Activated CD4-positive, alpha-beta T cell treated with anti-CD3 and anti-CD28 coated beads, Interleukin-2, amount 50 U/mL, for 24 hours (primary cell): ENCODE measurements around the gene OR6C68.
"Not testable (repeated sequence)": the region's sequence is repeated elsewhere in the genome, so short reads cannot be mapped to it uniquely, and the experiment has no call there.

Experiments
- DNase-seq, 2 donors: peaks; one replicate each; pipeline ENCODE4 v3.0.0-alpha.2; 2020; ENCODE audit warnings: low read depth in 1 of 2, low spot score in 1 of 2

Gene OR6C68

DNA sequence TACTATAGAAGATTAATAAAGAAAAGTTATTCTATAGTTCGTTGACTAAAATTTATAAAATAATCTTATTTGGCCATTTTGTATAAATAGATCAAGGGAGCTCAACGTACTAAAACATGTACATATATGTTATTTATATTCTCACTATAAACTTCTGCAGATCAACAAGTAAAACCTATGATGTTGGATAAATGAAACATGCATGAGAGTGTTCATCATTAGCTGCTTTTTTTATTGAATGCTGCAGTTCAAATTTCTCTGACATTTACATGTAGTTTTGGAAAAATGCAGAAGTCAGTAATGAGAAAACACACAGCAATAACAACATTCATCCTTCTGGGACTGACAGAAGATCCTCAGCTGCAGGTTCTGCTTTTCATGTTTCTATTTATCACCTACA, at the start of gene OR6C68:
Gene OR6C68 (plus strand): TSS at position 301 of the 400 bp plus-strand sequence. CDS start 0 bp downstream, at position 301.
- no peak for DNase-seq

DNA sequence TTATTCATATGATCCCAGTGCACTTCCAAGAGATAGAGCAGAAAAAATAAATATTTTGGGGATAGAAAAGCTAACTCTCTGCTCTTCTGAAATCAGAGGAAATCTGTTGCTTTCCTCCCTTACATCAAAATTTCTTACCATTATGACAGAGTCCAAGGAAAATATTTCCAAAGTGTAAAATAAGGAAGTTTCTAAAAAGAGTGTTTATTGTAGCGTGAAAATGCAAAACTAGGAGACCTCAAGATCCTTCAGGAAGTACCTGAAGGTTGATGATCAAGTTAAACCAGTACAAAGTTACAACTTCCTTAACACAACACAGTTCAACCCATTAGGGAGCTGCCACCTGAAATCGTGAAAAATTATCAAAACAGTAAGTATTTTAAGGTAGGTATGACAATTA, 48.4 kb upstream of the OR6C68 start, which contains the start of gene OR6C2:
Gene OR6C2 (plus strand): TSS at position 301 of the 400 bp plus-strand sequence. CDS start 8,138 bp downstream, outside the sequence.
- no peak for DNase-seq

DNA sequence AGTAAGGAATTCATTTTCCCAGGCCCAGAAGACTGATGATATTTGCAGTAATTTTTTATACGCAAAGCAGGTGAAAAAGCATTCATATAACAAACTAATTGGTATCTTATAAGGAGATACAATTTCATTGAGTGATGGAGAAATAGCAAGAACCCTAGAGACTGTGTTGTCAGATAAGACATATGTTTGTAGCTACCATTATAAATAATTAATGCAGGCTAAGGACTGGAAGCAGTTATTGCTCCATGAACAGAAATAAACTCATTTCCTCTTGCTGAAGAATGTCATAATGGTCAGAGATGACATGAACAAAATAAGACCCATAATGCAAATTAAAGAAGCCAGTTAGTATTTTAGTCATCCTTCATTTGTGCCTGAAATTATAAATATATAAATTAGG, 46.8 kb upstream of the OR6C68 start:
- DNase-seq, result no peak

DNA sequence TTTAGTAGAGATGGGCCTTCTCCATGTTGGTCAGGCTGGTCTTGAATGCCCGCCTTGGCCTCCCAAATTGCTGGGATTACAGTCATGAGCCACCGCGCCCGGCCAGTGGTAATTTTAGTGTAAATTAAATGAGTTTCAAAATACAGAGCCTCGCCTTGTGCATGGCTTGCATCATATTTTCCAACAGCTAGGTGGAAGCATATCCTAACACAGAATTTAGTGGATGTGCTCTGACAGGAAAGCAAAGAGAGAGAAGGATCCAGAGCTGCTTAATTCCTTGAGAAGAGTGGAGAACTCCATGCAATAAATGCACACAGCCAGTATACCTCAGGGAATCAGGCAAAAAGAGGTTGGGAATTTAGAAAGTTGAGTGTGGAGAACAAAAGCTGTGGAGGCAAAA, 45.9 kb upstream of the OR6C68 start:
- no peak for DNase-seq

DNA sequence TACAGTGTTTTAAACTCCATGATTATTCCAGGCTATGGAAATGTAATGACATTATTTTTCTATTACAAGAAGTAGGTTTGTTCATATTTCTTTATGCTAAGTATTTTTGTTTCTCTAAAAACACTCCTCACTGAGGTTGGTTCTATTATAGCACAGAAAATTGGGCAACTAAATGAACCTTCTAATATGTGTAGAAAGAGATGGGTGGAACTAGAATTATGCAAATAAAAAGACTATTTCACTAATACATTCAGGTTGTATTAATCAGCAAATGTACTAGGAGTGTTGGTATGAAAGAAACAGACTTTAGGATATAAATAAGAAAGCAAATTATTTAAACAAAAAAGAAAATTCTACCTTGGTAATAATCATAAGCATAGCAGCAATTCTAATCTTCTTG, 43.4 kb upstream of the OR6C68 start:
- no peak for DNase-seq

DNA sequence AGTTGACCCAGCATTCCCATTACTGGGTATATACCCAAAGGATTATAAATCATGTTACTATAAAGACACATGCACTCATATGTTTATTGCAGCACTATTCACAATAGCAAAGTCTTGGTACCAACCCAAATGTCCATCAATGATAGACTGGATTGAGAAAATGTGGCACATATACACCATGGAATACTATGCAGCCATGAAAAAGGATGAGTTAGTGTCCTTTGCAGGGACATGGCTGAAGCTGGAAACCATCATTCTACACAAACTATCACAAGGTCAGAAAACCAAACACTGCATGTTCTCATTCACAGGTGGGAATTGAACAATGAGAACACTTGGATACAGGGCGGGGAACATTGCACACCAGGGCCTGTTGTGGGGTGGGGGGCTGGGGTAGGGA, 27.3 kb upstream of the OR6C68 start:
- DNase-seq, result not testable (repeated sequence)

DNA sequence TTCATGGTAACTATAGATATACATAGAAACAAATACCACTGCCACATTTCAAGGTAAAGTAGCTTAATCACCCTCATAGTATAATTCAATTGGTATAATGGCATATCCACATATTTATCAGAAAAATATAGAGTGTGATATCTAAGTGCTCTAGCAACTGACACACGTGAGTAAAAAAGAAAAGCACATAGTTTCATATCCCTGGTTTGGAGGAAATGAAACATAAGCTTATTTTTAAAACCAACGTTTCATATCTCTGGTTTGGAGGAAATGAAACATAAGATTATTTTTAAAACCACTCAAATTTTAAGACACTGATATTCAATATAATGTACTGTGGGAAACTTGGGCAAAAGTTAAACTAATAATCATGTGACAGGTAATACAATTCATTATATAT, 24.3 kb upstream of the OR6C68 start:
- DNase-seq, result no peak

DNA sequence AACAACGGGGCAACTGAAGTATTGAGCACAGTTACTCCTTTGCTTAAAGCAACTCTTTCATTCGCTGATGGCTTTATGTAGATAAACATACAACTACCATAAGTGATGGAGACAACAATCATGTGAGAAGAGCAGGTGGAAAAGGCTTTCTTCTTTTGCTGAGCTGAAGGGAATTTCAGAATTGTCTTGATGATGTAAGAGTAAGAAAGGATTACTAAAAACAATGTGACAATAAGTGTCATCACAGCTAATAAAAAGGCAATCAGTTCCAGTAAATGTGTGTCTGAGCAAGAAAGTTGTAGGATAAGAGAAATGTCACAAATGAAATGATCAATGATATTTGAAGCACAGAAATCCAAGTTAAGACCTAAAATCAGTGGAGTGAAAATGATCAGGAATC, 22.9 kb upstream of the OR6C68 start:
- DNase-seq, result no peak

DNA sequence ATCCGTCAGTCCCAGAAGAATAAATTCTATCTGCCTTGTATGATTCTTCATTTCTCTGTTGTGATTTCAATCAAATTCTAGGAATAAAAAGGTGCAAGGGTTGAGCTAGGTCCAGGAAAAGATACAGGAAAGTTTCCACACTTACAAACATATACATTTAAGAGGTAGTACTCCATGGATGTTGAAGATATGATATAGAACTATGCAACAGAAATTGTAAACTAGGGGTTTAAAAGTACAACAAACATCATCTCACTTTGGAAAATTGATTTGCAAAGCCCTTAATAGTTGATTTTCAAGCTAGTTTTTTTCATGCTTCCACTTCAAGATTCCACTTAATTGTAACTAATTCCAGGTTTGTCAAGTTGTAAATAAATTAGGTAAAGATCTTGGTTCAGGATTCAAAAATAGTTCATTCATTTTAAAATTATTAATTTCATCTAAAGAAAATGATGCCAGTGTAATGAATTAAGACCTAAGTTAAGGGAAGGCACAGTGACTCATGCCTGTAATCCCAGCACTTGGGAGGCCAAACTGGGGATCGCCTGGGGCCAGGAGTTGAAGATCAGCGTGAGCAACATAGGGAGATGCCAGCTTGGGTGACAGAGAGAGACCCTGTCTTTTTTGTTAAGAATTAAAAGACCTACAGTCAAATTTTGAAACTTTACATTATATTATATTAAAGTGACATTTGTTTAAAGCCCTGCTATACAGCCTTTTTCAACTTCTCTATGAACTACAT, 21.9 kb upstream of the OR6C68 start, which contains the start of gene OR6C70:
Gene OR6C70 (minus strand): TSS at position 51 of the 742 bp plus-strand sequence. CDS start 0 bp downstream, at position 51.
- DNase-seq, result no peak

DNA sequence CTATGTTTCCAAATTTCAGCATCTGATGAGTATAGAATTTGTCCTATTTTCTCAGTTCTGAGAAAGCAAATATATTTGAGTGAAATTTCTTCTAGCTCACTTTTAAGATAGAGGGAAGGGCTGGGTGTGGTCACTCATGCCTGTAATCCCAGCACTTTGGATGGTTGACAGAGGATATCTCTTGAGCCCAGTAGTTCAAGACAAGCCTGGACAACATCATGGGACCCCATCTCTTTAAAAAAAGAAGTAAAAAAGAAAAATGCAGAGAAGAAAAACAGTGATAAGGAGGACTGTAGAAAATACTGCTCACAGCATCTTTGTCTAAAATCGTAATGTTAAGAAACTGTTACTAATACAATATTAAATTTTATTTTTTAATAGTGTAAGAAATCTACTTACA, 19.9 kb upstream of the OR6C68 start:
- no peak for DNase-seq

DNA sequence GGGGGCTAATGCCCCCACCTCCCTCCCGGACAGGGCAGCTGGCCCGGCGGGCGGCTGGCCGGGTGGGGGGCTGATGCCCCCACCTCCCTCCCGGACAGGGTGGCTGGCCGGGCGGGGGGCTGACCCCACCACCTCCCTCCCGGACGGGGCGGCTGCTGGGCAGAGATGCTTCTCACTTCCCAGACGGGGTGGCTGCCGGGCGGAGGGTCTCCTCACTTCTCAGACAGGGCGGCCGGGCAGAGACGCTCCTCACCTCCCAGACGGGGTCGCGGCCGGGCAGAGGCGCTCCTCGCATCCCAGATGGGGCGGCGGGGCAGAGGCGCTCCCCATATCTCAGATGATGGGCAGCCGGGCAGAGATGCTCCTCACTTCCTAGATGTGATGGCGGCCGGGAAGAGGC, 13.0 kb upstream of the OR6C68 start:
- DNase-seq, result not testable (repeated sequence)

DNA sequence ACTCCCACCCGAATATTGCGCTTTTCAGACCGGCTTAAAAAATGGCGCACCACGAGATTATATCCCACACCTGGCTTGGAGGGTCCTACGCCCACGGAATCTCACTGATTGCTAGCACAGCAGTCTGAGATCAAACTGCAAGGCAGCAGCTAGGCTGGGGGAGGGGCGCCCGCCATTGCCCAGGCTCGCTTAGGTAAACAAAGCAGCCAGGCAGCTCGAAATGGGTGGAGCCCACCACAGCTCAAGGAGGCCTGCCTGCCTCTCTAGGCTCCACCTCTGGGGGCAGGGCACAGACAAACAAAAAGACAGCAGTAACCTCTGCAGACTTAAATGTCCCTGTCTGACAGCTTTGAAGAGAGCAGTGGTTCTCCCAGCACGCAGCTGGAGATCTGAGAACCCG, 7.9 kb upstream of the OR6C68 start:
- not testable (repeated sequence) for DNase-seq

DNA sequence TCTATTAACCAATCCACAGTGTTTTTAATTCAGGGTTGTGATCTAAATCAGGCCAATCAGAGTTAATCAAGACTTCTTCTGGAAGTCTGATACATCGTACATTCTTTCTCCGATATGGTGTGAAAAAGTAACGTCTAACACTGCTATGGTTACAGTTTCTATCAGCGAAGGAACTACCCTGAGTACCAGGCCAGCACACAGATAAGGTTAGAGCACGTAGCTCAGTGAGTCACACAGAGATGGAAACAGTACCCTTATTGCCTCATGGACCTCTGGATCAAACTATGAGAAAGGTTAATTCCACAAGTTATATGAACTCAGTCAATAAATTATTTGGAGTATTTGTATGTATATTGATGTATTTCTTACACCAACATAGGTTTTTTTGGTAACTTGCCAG, 3.3 kb downstream of the OR6C68 start:
- no peak for DNase-seq

DNA sequence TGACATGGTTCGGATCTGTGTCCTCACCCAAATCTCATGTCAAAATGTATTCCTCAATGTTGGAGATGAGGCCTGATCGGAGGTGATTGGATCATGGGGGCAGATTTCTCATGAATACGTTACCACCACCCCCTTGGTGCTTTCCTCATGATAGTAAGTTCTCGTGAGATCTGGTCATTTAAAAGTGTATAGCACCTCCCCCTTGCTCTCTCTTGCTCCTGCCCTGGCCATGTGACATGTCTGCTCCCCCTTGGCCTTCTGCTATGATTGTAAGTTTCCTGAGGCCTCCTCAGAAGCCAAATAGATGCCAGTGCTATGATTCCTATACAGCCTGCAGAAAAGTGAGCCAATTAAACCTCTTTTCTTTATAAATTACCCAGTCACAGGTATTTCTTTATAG, 7.1 kb downstream of the OR6C68 start:
- DNase-seq, result no peak

DNA sequence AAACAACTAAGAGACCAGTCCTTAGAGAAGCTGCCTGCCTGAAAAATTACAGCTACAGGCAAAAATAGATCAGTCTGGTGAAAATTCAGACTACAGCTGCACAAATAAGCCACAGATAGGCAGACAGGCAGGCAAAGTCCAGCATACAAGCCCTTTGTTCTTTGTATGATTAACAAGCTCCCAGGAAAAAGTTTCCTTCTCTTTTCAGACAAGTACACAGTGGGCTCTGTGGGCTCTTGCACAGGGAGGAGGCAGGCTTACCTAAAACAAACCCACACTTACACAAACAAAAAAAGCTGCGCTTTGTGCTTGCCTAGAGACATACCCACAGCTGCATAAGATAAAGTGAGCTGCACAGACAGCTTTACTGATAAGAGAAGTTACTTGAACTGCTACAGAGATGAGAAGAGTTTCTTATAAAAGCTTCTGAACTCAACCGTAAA, 7.7 kb downstream of the OR6C68 start:
- no peak for DNase-seq

DNA sequence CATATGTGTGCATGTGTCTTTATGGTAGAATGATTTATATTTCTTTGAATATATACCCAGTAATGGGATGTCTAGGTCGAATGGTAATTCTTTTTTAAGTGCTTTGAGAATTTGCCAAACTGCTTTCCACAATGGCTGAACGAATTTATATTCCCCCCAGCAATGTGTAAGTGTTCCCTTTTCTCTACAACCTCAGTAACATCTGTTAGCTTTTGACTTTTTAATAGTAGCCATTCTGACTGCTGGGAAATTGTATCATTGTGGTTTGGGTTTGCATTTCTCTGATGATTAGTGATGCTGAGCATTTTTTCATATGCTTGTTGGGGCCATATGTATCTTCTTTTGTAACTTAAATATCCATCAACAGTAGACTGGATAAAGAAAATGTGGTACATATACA, 9.4 kb downstream of the OR6C68 start:
- no peak for DNase-seq

DNA sequence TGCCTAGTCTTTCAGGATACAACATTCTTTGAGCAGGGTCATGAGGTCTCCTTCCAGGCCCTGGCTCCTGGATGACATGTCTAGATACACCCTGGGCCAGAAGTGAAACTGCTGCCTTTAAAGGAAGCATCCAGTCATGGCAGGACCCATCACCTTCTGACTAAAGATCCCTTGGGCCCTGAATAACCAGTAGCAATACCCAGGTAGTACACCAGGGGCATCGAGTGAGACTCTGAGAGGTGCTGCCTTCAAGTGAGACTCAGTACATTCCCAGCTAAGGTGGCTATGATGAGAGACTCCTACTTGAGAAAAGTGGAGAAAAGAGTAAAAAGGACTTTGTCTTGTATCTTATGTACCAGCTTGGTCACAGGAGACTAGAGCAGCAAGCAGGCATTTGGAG, 23.5 kb downstream of the OR6C68 start:
- no peak for DNase-seq

DNA sequence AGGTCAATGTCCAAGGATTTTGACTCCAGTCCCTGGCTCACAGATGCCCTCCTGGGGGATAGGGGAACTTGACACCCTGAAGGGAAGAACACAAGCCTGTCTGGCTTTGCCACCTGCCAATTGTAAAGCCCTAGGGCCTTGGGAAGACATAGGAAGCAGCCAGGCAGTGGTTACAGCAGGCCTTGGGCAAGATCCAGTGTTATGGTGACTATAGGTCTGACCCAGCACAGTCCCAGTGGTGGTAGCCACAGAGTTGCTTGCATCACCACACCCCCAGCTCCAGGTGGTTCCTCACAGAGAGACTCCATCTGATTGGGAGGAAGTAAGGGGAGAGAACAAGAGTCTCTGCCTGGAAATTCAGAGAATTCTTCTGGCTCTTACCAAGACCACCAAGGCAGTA, 24.2 kb downstream of the OR6C68 start:
- no peak for DNase-seq
